Esophagus squamous epithelium (tissue), 4 donors: ENCODE measurements around the gene FAM107A.

ENCODE experiments used
- POLR2A ChIP-seq, 4 donors: fragments of 450-650 bp; IDR thresholded peaks; one replicate each; pipeline ENCODE4 v1.6.1; 2017; ENCODE audit warnings: antibody characterized with exemption in 4 of 4, mild to moderate bottlenecking in 4 of 4, moderate library complexity in 3 of 4
- TF ChIP-seq, protein P1 (sequence below), 6 experiments: fragments of 450-650 bp in 4 of 6; fragments of 200-600 bp in 2 of 6; sonication (generic) in 2 of 6; IDR thresholded peaks; one replicate each; pipeline ENCODE4 v1.5.1; 2016 to 2019; ENCODE audit warnings: antibody characterized with exemption in 6 of 6, mild to moderate bottlenecking in 4 of 6, moderate library complexity in 4 of 6

DNA sequence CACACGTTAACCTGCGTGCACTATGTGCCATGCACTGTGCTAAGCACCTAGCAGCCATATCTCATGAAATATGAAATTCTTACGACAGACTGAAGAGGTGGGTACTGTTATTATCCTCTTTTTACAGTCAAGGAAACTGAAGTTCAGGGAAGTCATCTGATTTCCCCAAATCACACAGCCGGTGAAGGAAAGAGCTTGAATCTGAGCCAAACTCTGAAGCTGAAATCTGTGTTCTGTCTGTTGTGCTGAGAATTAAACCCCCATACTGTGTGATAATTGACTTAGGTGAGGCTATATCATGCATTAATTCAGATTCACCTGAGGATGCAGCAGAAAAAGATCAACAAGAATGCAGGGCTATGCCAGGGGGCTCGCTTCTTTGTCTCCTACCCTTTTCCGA, 475 bp downstream of the FAM107A start:
- no peak for TF ChIP-seq POLR2A (IDR thresholded peaks at IDR 0.05)
- TF ChIP-seq, protein P1, sequence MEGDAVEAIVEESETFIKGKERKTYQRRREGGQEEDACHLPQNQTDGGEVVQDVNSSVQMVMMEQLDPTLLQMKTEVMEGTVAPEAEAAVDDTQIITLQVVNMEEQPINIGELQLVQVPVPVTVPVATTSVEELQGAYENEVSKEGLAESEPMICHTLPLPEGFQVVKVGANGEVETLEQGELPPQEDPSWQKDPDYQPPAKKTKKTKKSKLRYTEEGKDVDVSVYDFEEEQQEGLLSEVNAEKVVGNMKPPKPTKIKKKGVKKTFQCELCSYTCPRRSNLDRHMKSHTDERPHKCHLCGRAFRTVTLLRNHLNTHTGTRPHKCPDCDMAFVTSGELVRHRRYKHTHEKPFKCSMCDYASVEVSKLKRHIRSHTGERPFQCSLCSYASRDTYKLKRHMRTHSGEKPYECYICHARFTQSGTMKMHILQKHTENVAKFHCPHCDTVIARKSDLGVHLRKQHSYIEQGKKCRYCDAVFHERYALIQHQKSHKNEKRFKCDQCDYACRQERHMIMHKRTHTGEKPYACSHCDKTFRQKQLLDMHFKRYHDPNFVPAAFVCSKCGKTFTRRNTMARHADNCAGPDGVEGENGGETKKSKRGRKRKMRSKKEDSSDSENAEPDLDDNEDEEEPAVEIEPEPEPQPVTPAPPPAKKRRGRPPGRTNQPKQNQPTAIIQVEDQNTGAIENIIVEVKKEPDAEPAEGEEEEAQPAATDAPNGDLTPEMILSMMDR (IDR thresholded peaks at IDR 0.05), result no peak
